ENCODE results near the gene TGFBRAP1.

- no peak for TF ChIP-seq CTCF (IDR thresholded peaks at IDR 0.05)
- TF ChIP-seq EZH2 (IDR thresholded peaks at IDR 0.05), result no peak
- TF ChIP-seq EZH2phosphoT487 (IDR thresholded peaks at IDR 0.05), result no peak
Measured at GRCh38 chr2:105280281-105280680, 49.3 kb downstream of the TGFBRAP1 start.
